ENCODE measurements around the gene SNX21. TPM values are rescaled to one million over a fixed set of nuclear protein-coding genes. Genes with fewer than 3 reads are reported as not detected.
A peak's percentile ranks its signal among the peaks of the same experiment; 100 is the strongest.

The SNX21 gene
- total and polyA plus RNA-seq, 2 donors from 2014 or later: 23.2 to 35.6 TPM

GRCh38 chr20:45801851-45802250 lies 31.7 kb upstream of the SNX21 start:
- H3K36me3 ChIP-seq (ENCODE audit: control insufficient read depth in 2 of 3, insufficient read depth in 3 of 3, low read length in 3 of 3): peaks cover 5 to 54% (median 44%) of the 10 kb centered on the region in 3 donors
- TF ChIP-seq CTCF (IDR thresholded peaks at IDR 0.05; ENCODE audit: borderline replicate concordance, extremely low read depth, insufficient read depth): no peak
- no peaks in the 10 kb centered on the region for H3K27me3 ChIP-seq (ENCODE audit: control insufficient read depth, insufficient read depth, low read length)
- no peak overlapping the region for H3K4me3 ChIP-seq (ENCODE audit: low read length in 3 of 3)
- no peaks in the 10 kb centered on the region for H3K9me3 ChIP-seq (ENCODE audit: control insufficient read depth in 2 of 3, insufficient read depth in 1 of 3, low read length in 3 of 3)
- no peaks in the 10 kb centered on the region for H3K4me1 ChIP-seq (ENCODE audit: control insufficient read depth in 2 of 3, insufficient read depth in 2 of 3, low read depth in 1 of 3, low read length in 3 of 3)
- intact Hi-C loops (cut with DNase I): loop anchor here (10.0 kb wide), 1 partner anchor 143 kb away; no protein-coding TSS in a partner anchor
- no peak overlapping the region for H3K27ac ChIP-seq (ENCODE audit: low read depth in 2 of 2, low read length in 2 of 2)
- no peak overlapping the region for H3K9ac ChIP-seq (ENCODE audit: low read length in 3 of 3)
- DNase-seq (no peak), FAIRE-seq (no peak)

GRCh38 chr20:45810191-45810970 lies 23.2 kb upstream of the SNX21 start:
- Histone ChIP-seq H3K27me3 (ENCODE audit: control insufficient read depth, insufficient read depth, low read length) (no peaks in the 10 kb centered on the region), H3K36me3 (ENCODE audit: control insufficient read depth in 2 of 3, insufficient read depth in 3 of 3, low read length in 3 of 3) (peaks cover 10 to 31% (median 30%) of the 10 kb centered on the region in 3 donors), H3K4me1 (ENCODE audit: control insufficient read depth in 2 of 3, insufficient read depth in 2 of 3, low read depth in 1 of 3, low read length in 3 of 3) (peaks cover 0 to 5% (median 0%) of the 10 kb centered on the region in 3 donors), H3K9ac (ENCODE audit: low read length in 3 of 3) (no peak overlapping the region), H3K4me3 (ENCODE audit: low read length in 3 of 3) (no peak overlapping the region), H3K9me3 (ENCODE audit: control insufficient read depth in 2 of 3, insufficient read depth in 1 of 3, low read length in 3 of 3) (no peaks in the 10 kb centered on the region), H3K27ac (ENCODE audit: low read depth in 2 of 2, low read length in 2 of 2) (no peak overlapping the region)
- FAIRE-seq (no peak), DNase-seq (peak in 2 of 5 donors; percentile 64 to 70)
- no peak for TF ChIP-seq CTCF (IDR thresholded peaks at IDR 0.05; ENCODE audit: borderline replicate concordance, extremely low read depth, insufficient read depth)
- intact Hi-C loops (cut with DNase I): no loop called here

- Histone ChIP-seq H3K27ac (ENCODE audit: low read depth in 2 of 2, low read length in 2 of 2) (no peak within 1 kb of the TSS), H3K27me3 (ENCODE audit: control insufficient read depth, insufficient read depth, low read length) (no peaks in the 10 kb centered on the region), H3K9ac (ENCODE audit: low read length in 3 of 3) (peak within 1 kb of the TSS in 1 of 3 donors; percentile 24), H3K4me1 (ENCODE audit: control insufficient read depth in 2 of 3, insufficient read depth in 2 of 3, low read depth in 1 of 3, low read length in 3 of 3) (peaks cover 0 to 5% (median 0%) of the 10 kb centered on the region in 3 donors), H3K36me3 (ENCODE audit: control insufficient read depth in 2 of 3, insufficient read depth in 3 of 3, low read length in 3 of 3) (peaks cover 8 to 21% (median 21%) of the 10 kb centered on the region in 3 donors), H3K9me3 (ENCODE audit: control insufficient read depth in 2 of 3, insufficient read depth in 1 of 3, low read length in 3 of 3) (no peaks in the 10 kb centered on the region), H3K4me3 (ENCODE audit: low read length in 3 of 3) (peak within 1 kb of the TSS; percentile 49 to 65 (median 54))
- FAIRE-seq: peak; percentile 98
- intact Hi-C loops (cut with DNase I): no loop called here
- no peak for TF ChIP-seq CTCF (IDR thresholded peaks at IDR 0.05; ENCODE audit: borderline replicate concordance, extremely low read depth, insufficient read depth)
- DNase-seq: peak; percentile 98 to 100 (median 99)
These were observed 21.2 kb upstream of the SNX21 start, which contains the start of gene UBE2C for GRCh38 chr20:45812157-45813005. Gene UBE2C, plus strand, starts transcription at chr20:45812644. Its CDS starts 52 bp downstream, at chr20:45812696.

Measured in kidney (tissue), 14 donors.